Parathyroid adenoma (tissue), 2 donors: ENCODE measurements around the gene CEBPZOS.
"Not testable (repeated sequence)": the region's sequence is repeated elsewhere in the genome, so short reads cannot be mapped to it uniquely, and the experiment has no call there.

Experiments used
- H2AFZ ChIP-seq: fragments of 300-600 bp; sonication (generic); one replicate; pipeline ENCODE4 v1.7.0; 2017; ENCODE audit warnings: antibody characterized with exemption, mild to moderate bottlenecking
- H3K27ac ChIP-seq: fragments of 300-600 bp; sonication (generic); one replicate; pipeline ENCODE4 v1.7.0; 2017
- H3K27me3 ChIP-seq: fragments of 300-600 bp; sonication (generic); one replicate; pipeline ENCODE4 v1.7.0; 2017; ENCODE audit warnings: low read length; ENCODE audit not compliant: control insufficient read depth, insufficient read depth
- H3K36me3 ChIP-seq: fragments of 300-600 bp; sonication (generic); one replicate; pipeline ENCODE4 v1.7.0; 2017; ENCODE audit warnings: low read length; ENCODE audit not compliant: control insufficient read depth, insufficient read depth
- H3K4me1 ChIP-seq: fragments of 300-600 bp; sonication (generic); one replicate; pipeline ENCODE4 v1.7.0; 2017; ENCODE audit warnings: control low read depth
- H3K4me2 ChIP-seq: fragments of 300-600 bp; sonication (generic); one replicate; pipeline ENCODE4 v1.7.0; 2017; ENCODE audit warnings: low read length
- H3K4me3 ChIP-seq: fragments of 300-600 bp; sonication (generic); one replicate; pipeline ENCODE4 v1.7.0; 2017; ENCODE audit warnings: low read depth, low read length
- H3K79me2 ChIP-seq: fragments of 300-600 bp; sonication (generic); one replicate; pipeline ENCODE4 v1.7.0; 2017; ENCODE audit warnings: control low read depth
- H3K9ac ChIP-seq: fragments of 300-600 bp; sonication (generic); one replicate; pipeline ENCODE4 v1.7.0; 2017; ENCODE audit warnings: mild to moderate bottlenecking
- H3K9me3 ChIP-seq: fragments of 300-600 bp; sonication (generic); one replicate; pipeline ENCODE4 v1.7.0; 2017; ENCODE audit warnings: low read length; ENCODE audit not compliant: control insufficient read depth
- CTCF ChIP-seq: fragments of 300-600 bp; sonication (generic); IDR thresholded peaks from one replicate; pipeline ENCODE4 v1.7.0; 2017; ENCODE audit warnings: antibody characterized with exemption, mild to moderate bottlenecking
- donor health status: primary hyperparathyroidism.

Gene CEBPZOS

GRCh38 chr2:37219046-37219445 is 22.8 kb downstream of the CEBPZOS start:
- H3K79me2 ChIP-seq: no peaks in the 10 kb centered on the region
- no peak overlapping the region for H3K27ac ChIP-seq
- no peak overlapping the region for H3K4me3 ChIP-seq
- H3K36me3 ChIP-seq: no peaks in the 10 kb centered on the region
- H3K4me1 ChIP-seq: no peaks in the 10 kb centered on the region
- H3K9ac ChIP-seq: no peak overlapping the region
- no peak overlapping the region for H3K4me2 ChIP-seq
- no peak for TF ChIP-seq CTCF
- no peaks in the 10 kb centered on the region for H3K9me3 ChIP-seq
- no peak overlapping the region for H2AFZ ChIP-seq
- no peaks in the 10 kb centered on the region for H3K27me3 ChIP-seq

DNA sequence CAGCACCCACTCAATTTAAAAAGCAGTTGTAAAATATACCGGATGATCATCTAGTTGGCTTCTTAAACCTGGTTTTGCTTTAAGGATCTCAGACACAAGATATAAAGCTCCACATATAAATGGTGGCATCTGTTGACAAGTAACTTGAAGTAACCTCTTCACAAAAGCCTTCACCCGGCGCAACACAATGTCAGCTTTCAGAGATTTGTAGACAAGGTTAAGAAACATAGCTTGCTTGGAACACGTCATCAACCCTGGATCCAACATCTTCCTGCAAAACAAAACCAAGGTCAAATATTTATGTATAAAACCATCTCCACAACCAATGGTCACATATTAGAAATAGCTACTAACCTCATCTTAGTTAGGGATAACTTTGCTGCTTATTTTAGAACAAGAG is 26.8 kb downstream of the CEBPZOS start:
- Histone ChIP-seq H3K9ac (no peak overlapping the region), H3K4me2 (no peak overlapping the region), H3K79me2 (peaks cover 15% of the 10 kb centered on the region), H2AFZ (no peak overlapping the region), H3K4me3 (no peak overlapping the region), H3K36me3 (no peaks in the 10 kb centered on the region), H3K9me3 (no peaks in the 10 kb centered on the region), H3K4me1 (no peaks in the 10 kb centered on the region), H3K27ac (no peak overlapping the region), H3K27me3 (no peaks in the 10 kb centered on the region)
- TF ChIP-seq CTCF: no peak

- H3K27me3 ChIP-seq: no peaks in the 10 kb centered on the region
- H3K79me2 ChIP-seq: peaks cover 18% of the 10 kb centered on the region
- no peaks in the 10 kb centered on the region for H3K4me1 ChIP-seq
- no peak overlapping the region for H3K27ac ChIP-seq
- no peak overlapping the region for H2AFZ ChIP-seq
- no peak overlapping the region for H3K9ac ChIP-seq
- H3K4me2 ChIP-seq: no peak overlapping the region
- no peaks in the 10 kb centered on the region for H3K36me3 ChIP-seq
- H3K4me3 ChIP-seq: no peak overlapping the region
- H3K9me3 ChIP-seq: no peaks in the 10 kb centered on the region
- TF ChIP-seq CTCF: no peak
Measured at GRCh38 chr2:37224063-37224462, 27.8 kb downstream of the CEBPZOS start.

- H3K4me1 ChIP-seq, H2AFZ ChIP-seq, H3K4me2 ChIP-seq, H3K36me3 ChIP-seq, H3K27me3 ChIP-seq, H3K9me3 ChIP-seq, H3K9ac ChIP-seq, H3K27ac ChIP-seq, H3K4me3 ChIP-seq: not testable (repeated sequence)
- peaks cover 27% of the 10 kb centered on the region for H3K79me2 ChIP-seq
Measured at GRCh38 chr2:37225129-37225528, 28.8 kb downstream of the CEBPZOS start.

GRCh38 chr2:37226863-37227262 is 30.6 kb downstream of the CEBPZOS start:
- Histone ChIP-seq H3K36me3 (no peaks in the 10 kb centered on the region), H3K9ac (no peak overlapping the region)
- no peak for TF ChIP-seq CTCF

More at GRCh38 chr2:37226863-37227262, 30.6 kb downstream of the CEBPZOS start:
- Histone ChIP-seq H3K4me3 (no peak overlapping the region), H3K79me2 (peaks cover 38% of the 10 kb centered on the region), H3K9me3 (no peaks in the 10 kb centered on the region), H3K27me3 (no peaks in the 10 kb centered on the region), H3K27ac (no peak overlapping the region), H3K4me2 (no peak overlapping the region), H3K4me1 (peaks cover 6% of the 10 kb centered on the region), H2AFZ (no peak overlapping the region)
